GM23338 (cell line): Measurements from ENCODE around the gene QRICH2. TPM values are rescaled to one million over a fixed set of nuclear protein-coding genes. Genes with fewer than 3 reads are reported as not detected.

ENCODE experiments used
- ATAC-seq: fragments of 200-7000 bp; cut with Tn5 transposase; 3 replicates; pipeline ENCODE4 v1.9.1; 2020
- DNase-seq: peaks from one replicate; pipeline ENCODE4 v3.0.0-alpha.2; 2015; ENCODE audit warnings: low spot score
- H2AFZ ChIP-seq: fragments of 200-600 bp; sonication (generic); 2 replicates; pipeline ENCODE4 v1.8.0; 2016; ENCODE audit warnings: antibody characterized with exemption, mild to moderate bottlenecking, moderate library complexity
- H3F3A ChIP-seq: fragments of 200-600 bp; sonication (generic); replicated peaks from 2 replicates; pipeline ENCODE4 v1.8.0; 2017; ENCODE audit warnings: antibody characterized with exemption, mixed run types, low read depth
- H3K27ac ChIP-seq: fragments of 200-600 bp; sonication (generic); 2 replicates; pipeline ENCODE4 v1.6.1; 2016; ENCODE audit warnings: low read depth
- H3K27me3 ChIP-seq: fragments of 200-600 bp; sonication (generic); 2 replicates; pipeline ENCODE4 v1.8.0; 2016; ENCODE audit warnings: mild to moderate bottlenecking, mixed run types, moderate library complexity; ENCODE audit not compliant: insufficient read depth
- H3K36me3 ChIP-seq: fragments of 200-600 bp; sonication (generic); 2 replicates; pipeline ENCODE4 v1.8.0; 2016; ENCODE audit warnings: mild to moderate bottlenecking; ENCODE audit not compliant: insufficient read depth
- H3K4me1 ChIP-seq: fragments of 200-600 bp; sonication (generic); 2 replicates; pipeline ENCODE4 v1.8.0; 2016; ENCODE audit warnings: mild to moderate bottlenecking, moderate library complexity; ENCODE audit not compliant: insufficient read depth
- H3K4me2 ChIP-seq: fragments of 200-600 bp; sonication (generic); 2 replicates; pipeline ENCODE4 v1.7.1; 2017; ENCODE audit warnings: mixed run types
- H3K4me3 ChIP-seq: fragments of 200-600 bp; sonication (generic); 2 replicates; pipeline ENCODE4 v1.6.1; 2016; ENCODE audit warnings: mixed run types
- H3K79me2 ChIP-seq: fragments of 200-600 bp; sonication (generic); replicated peaks from 2 replicates; pipeline ENCODE4 v1.8.0; 2017; ENCODE audit warnings: mild to moderate bottlenecking; ENCODE audit not compliant: insufficient read depth
- H3K9me2 ChIP-seq: fragments of 200-600 bp; sonication (generic); 2 replicates; pipeline ENCODE4 v1.8.0; 2017; ENCODE audit not compliant: insufficient read depth
- H4K20me1 ChIP-seq: fragments of 200-600 bp; sonication (generic); replicated peaks from 2 replicates; pipeline ENCODE4 v1.8.0; 2017; ENCODE audit warnings: mild to moderate bottlenecking; ENCODE audit not compliant: insufficient read depth
- H3K27ac Mint-ChIP-seq: 2 replicates; pipeline ENCODE4 v1.8.0; 2020; ENCODE audit warnings: inconsistent platforms, mild to moderate bottlenecking, moderate library complexity, mixed read lengths
- H3K27me3 Mint-ChIP-seq: 3 replicates; pipeline ENCODE4 v1.8.0; 2022; ENCODE audit warnings: low read depth, mild to moderate bottlenecking, moderate library complexity, mixed read lengths, inconsistent platforms; ENCODE audit not compliant: insufficient read depth, poor library complexity
- H3K36me3 Mint-ChIP-seq: 3 replicates; pipeline ENCODE4 v1.8.0; 2021; ENCODE audit warnings: low read depth, mild to moderate bottlenecking, inconsistent platforms, moderate library complexity, mixed read lengths
- H3K4me1 Mint-ChIP-seq: 3 replicates; pipeline ENCODE4 v1.8.0; 2020; ENCODE audit warnings: mild to moderate bottlenecking, inconsistent platforms, mixed read lengths
- H3K4me3 Mint-ChIP-seq: 3 replicates; pipeline ENCODE4 v1.8.0; 2021; ENCODE audit warnings: moderate library complexity, mild to moderate bottlenecking, inconsistent platforms, mixed read lengths
- H3K9me3 Mint-ChIP-seq: 3 replicates; pipeline ENCODE4 v1.8.0; 2020; ENCODE audit warnings: moderate library complexity, mild to moderate bottlenecking, inconsistent platforms, mixed read lengths
- CREB1 ChIP-seq: fragments of 250-450 bp; sonication (Bioruptor Pico); IDR thresholded peaks from 2 replicates; pipeline ENCODE4 v1.5.0; 2020; ENCODE audit warnings: low read depth, mild to moderate bottlenecking, moderate library complexity
- CTCF ChIP-seq, 2 experiments: fragments of 200-600 bp in 1 of 2; sonication (generic) in 1 of 2; conservative IDR thresholded peaks; 2 replicates each; pipeline versions ENCODE4 v1.5.1 to v1.6.1; 2016 to 2017; ENCODE audit warnings: antibody characterized with exemption in 2 of 2, low read depth in 2 of 2, mild to moderate bottlenecking in 2 of 2, moderate library complexity in 1 of 2
- ETS1 ChIP-seq: IDR thresholded peaks from 2 replicates; pipeline ENCODE4 v1.6.1; 2016; ENCODE audit warnings: antibody characterized with exemption
- EZH2 ChIP-seq: fragments of 200-600 bp; sonication (generic); IDR thresholded peaks from one replicate; pipeline ENCODE4 v1.8.0; 2017; ENCODE audit warnings: antibody characterized with exemption, mild to moderate bottlenecking, low read depth; ENCODE audit not compliant: unreplicated experiment
- EZH2phosphoT487 ChIP-seq: fragments of 200-600 bp; sonication (generic); IDR thresholded peaks from one replicate; pipeline ENCODE4 v1.8.1; 2018; ENCODE audit warnings: antibody characterized with exemption; ENCODE audit not compliant: unreplicated experiment
- JUNB ChIP-seq: IDR thresholded peaks from one replicate; pipeline ENCODE4 v1.6.1; 2016; ENCODE audit warnings: antibody characterized with exemption; ENCODE audit not compliant: unreplicated experiment
- NANOG ChIP-seq: IDR thresholded peaks from 2 replicates; pipeline ENCODE4 v1.6.1; 2016; ENCODE audit warnings: antibody characterized with exemption, borderline replicate concordance
- POLR2AphosphoS5 ChIP-seq: IDR thresholded peaks from 2 replicates; pipeline ENCODE4 v1.6.1; 2016; ENCODE audit warnings: antibody characterized with exemption, low read depth
- REST ChIP-seq: IDR thresholded peaks from one replicate; pipeline ENCODE4 v1.6.1; 2018; ENCODE audit warnings: antibody characterized with exemption; ENCODE audit not compliant: unreplicated experiment
- STAT1 ChIP-seq: IDR thresholded peaks from one replicate; pipeline ENCODE4 v1.6.1; 2016; ENCODE audit warnings: antibody characterized with exemption; ENCODE audit not compliant: unreplicated experiment
- ZNF114 ChIP-seq: fragments of 250-450 bp; sonication (Bioruptor Pico); IDR thresholded peaks from 2 replicates; pipeline ENCODE4 v1.5.0; 2020; ENCODE audit warnings: mild to moderate bottlenecking, moderate library complexity
- ZNF331 ChIP-seq: fragments of 250-450 bp; sonication (Bioruptor Pico); IDR thresholded peaks from 2 replicates; pipeline ENCODE4 v1.5.0; 2020; ENCODE audit warnings: low read depth, mild to moderate bottlenecking, moderate library complexity
- ZNF462 ChIP-seq: fragments of 250-450 bp; sonication (Bioruptor Pico); IDR thresholded peaks from 2 replicates; pipeline ENCODE4 v1.5.0; 2020; ENCODE audit warnings: mild to moderate bottlenecking, moderate library complexity
- polyA plus RNA-seq: library from polyadenylated mRNA; unstranded; fragments of >200 nt; fragmentation: Nextera tagmentation; extraction: Ambion mirVana; gene quantifications from 2 replicates; pipeline ENCODE4 v1.2.1, GENCODE V29; 2016
- total RNA-seq: library from RNA; depleted of rRNA; stranded (reverse); fragments of >200 nt; shearing (Covaris generic); gene quantifications from 2 replicates; pipeline ENCODE4 v1.2.3, GENCODE V29; 2014

Gene QRICH2
- total and polyA plus RNA-seq, 2 experiments from 2014 or later = 2.2 to 3.7 TPM

GRCh38 chr17:76354317-76354729, 46.2 kb upstream of the QRICH2 start:
- Histone ChIP-seq H3K4me3 (peak overlapping the region; percentile 88), H3K4me2 (peak overlapping the region; percentile 81), H3K79me2 (peaks cover 26% of the 10 kb centered on the region), H3F3A (no peaks in the 10 kb centered on the region), H4K20me1 (peaks cover 4% of the 10 kb centered on the region; the same call in 1 of the 2 replicates), H3K36me3 (no peaks in the 10 kb centered on the region), H3K4me1 (peaks cover 7% of the 10 kb centered on the region), H3K27ac (peak overlapping the region; percentile 94; the same call in 1 of the 2 replicates), H3K9me2 (no peaks in the 10 kb centered on the region), H3K27me3 (no peaks in the 10 kb centered on the region), H2AFZ (peak overlapping the region; percentile 89; the same call in 1 of the 2 replicates)
- Mint-ChIP-seq H3K4me3 (peak overlapping the region; percentile 95), H3K36me3 (peaks cover 2% of the 10 kb centered on the region; the same call in 2 of the 3 replicates), H3K27ac (peak overlapping the region; percentile 100), H3K27me3 (peaks cover 17% of the 10 kb centered on the region), H3K4me1 (peaks cover 14% of the 10 kb centered on the region; the same call in 2 of the 3 replicates), H3K9me3 (no peaks in the 10 kb centered on the region)
- TF ChIP-seq EZH2 (no peak), EZH2phosphoT487 (no peak), POLR2AphosphoS5 (no peak), REST (no peak), ZNF114 (CRISPR knock-in tag) (no peak), ZNF331 (CRISPR knock-in tag) (no peak), ZNF462 (no peak), CTCF (conservative IDR thresholded peaks at IDR 0.05; ENCODE audit: low read depth in 2 of 2) (no peak), JUNB (no peak), NANOG (no peak), STAT1 (no peak), CREB1 (CRISPR knock-in tag) (no peak), ETS1 (no peak)
- ATAC-seq (no peak), DNase-seq (no peak)
